HEK293 (cell line): Measurements from ENCODE around the gene SLC38A8.

Experiments
- CTCF ChIA-PET: fragments of 350-600 bp; formaldehyde crosslinking; extraction: SDS; loops from one replicate; lab custom pipeline; 2021; ENCODE audit warnings: antibody characterized with exemption; lab: Yijun Ruan, JAX
- POLR2A ChIA-PET: fragments of 300-600 bp; formaldehyde crosslinking; extraction: SDS; loops from one replicate; lab custom pipeline; 2020; ENCODE audit warnings: antibody characterized with exemption, inconsistent platforms; lab: Yijun Ruan, JAX
- H3K27ac ChIP-seq: fragments of 200-500 bp; sonication (Bioruptor generic); 2 replicates; pipeline ENCODE4 v1.5.1; 2014; ENCODE audit warnings: low read depth, low read length, control low read depth, inconsistent platforms; ENCODE audit errors: extremely low read depth
- H3K36me3 ChIP-seq, 2 experiments: fragments of 200-500 bp in 1 of 2; sonication (Bioruptor generic) in 1 of 2; 1 replicate in 1 of 2; 2 replicates in 1 of 2; pipeline ENCODE4 v1.5.1; 2014 to 2017; ENCODE audit warnings: inconsistent platforms in 2 of 2, low read length in 2 of 2; ENCODE audit not compliant: control insufficient read depth in 2 of 2, insufficient read depth in 1 of 2
- H3K4me1 ChIP-seq: fragments of 200-500 bp; sonication (Bioruptor generic); 2 replicates; pipeline ENCODE4 v1.5.1; 2014; ENCODE audit warnings: mild to moderate bottlenecking, low read length, inconsistent platforms; ENCODE audit not compliant: control insufficient read depth, insufficient read depth
- H3K4me3 ChIP-seq: 2 replicates; pipeline ENCODE4 v1.5.1; 2011; ENCODE audit warnings: low read depth, mild to moderate bottlenecking, control low read depth, low read length, moderate library complexity
- H3K9me3 ChIP-seq: fragments of 200-500 bp; sonication (Bioruptor generic); 2 replicates; pipeline ENCODE4 v1.5.1; 2014; ENCODE audit warnings: low read depth, low read length, inconsistent platforms; ENCODE audit not compliant: control insufficient read depth, insufficient read depth
- GLI4 ChIP-seq: fragments of 450-650 bp; formaldehyde crosslinking; IDR thresholded peaks from 2 replicates; pipeline ENCODE4 v1.5.1; 2016; ENCODE audit warnings: missing biosample characterization, missing genetic modification characterization
- HOXD13 ChIP-seq: sonication (generic); formaldehyde crosslinking; IDR thresholded peaks from 2 replicates; pipeline ENCODE4 v1.8.0; 2022; ENCODE audit warnings: missing genetic modification reagents, borderline replicate concordance
- MEIS1 ChIP-seq: sonication (generic); formaldehyde crosslinking; IDR thresholded peaks from 2 replicates; pipeline ENCODE4 v1.8.1; 2022; ENCODE audit warnings: missing genetic modification reagents, mild to moderate bottlenecking, borderline replicate concordance
- SETDB1 ChIP-seq: IDR thresholded peaks from one replicate; pipeline ENCODE4 v1.6.1; 2017; ENCODE audit warnings: mild to moderate bottlenecking, low read length, moderate library complexity, mixed read lengths; ENCODE audit not compliant: insufficient read length
- SP2 ChIP-seq: fragments of 450-650 bp; formaldehyde crosslinking; IDR thresholded peaks from 2 replicates; pipeline ENCODE4 v1.5.1; 2016; ENCODE audit warnings: missing biosample characterization, missing genetic modification characterization
- ZBTB1 ChIP-seq: fragments of 450-650 bp; formaldehyde crosslinking; IDR thresholded peaks from 2 replicates; pipeline ENCODE4 v1.5.1; 2016; ENCODE audit warnings: missing biosample characterization, missing genetic modification characterization
- ZNF211 ChIP-seq: fragments of 450-650 bp; formaldehyde crosslinking; IDR thresholded peaks from 2 replicates; pipeline ENCODE4 v1.5.1; 2016; ENCODE audit warnings: low read depth, missing biosample characterization, missing genetic modification characterization
- ZNF324 ChIP-seq: fragments of 450-650 bp; formaldehyde crosslinking; IDR thresholded peaks from 2 replicates; pipeline ENCODE4 v1.5.1; 2016; ENCODE audit warnings: missing biosample characterization, missing genetic modification characterization
- ZNF423 ChIP-seq: fragments of 450-650 bp; formaldehyde crosslinking; IDR thresholded peaks from 2 replicates; pipeline ENCODE4 v1.5.1; 2016; ENCODE audit warnings: missing biosample characterization, missing genetic modification characterization
- ZNF433 ChIP-seq: fragments of 450-650 bp; formaldehyde crosslinking; IDR thresholded peaks from 2 replicates; pipeline ENCODE4 v1.5.1; 2016; ENCODE audit warnings: missing biosample characterization, missing genetic modification characterization, low read depth
- ZNF701 ChIP-seq: fragments of 450-650 bp; formaldehyde crosslinking; IDR thresholded peaks from 2 replicates; pipeline ENCODE4 v1.5.1; 2016; ENCODE audit warnings: missing biosample characterization, missing genetic modification characterization
- TF ChIP-seq, protein P1 (sequence below): fragments of 450-650 bp; formaldehyde crosslinking; IDR thresholded peaks from 2 replicates; pipeline ENCODE4 v1.5.1; 2016; ENCODE audit warnings: missing biosample characterization, missing genetic modification characterization
- TF ChIP-seq, protein P2 (sequence below): fragments of 450-650 bp; formaldehyde crosslinking; IDR thresholded peaks from 2 replicates; pipeline ENCODE4 v1.5.1; 2016; ENCODE audit warnings: missing biosample characterization, missing genetic modification characterization
- TF ChIP-seq, protein P3 (sequence below): fragments of 450-650 bp; formaldehyde crosslinking; IDR thresholded peaks from 2 replicates; pipeline ENCODE4 v1.5.1; 2016; ENCODE audit warnings: missing biosample characterization, missing genetic modification characterization, low read depth
- TF ChIP-seq, protein P4 (sequence below): fragments of 450-650 bp; formaldehyde crosslinking; optimal IDR thresholded peaks from 2 replicates; pipeline ENCODE3; 2016; ENCODE audit warnings: missing biosample characterization, mild to moderate bottlenecking, missing genetic modification characterization
- TF ChIP-seq, protein P5 (sequence below): fragments of 450-650 bp; formaldehyde crosslinking; IDR thresholded peaks from 2 replicates; pipeline ENCODE4 v1.5.1; 2017; ENCODE audit warnings: missing biosample characterization, mild to moderate bottlenecking, missing genetic modification characterization, moderate library complexity

SLC38A8 gene

DNA sequence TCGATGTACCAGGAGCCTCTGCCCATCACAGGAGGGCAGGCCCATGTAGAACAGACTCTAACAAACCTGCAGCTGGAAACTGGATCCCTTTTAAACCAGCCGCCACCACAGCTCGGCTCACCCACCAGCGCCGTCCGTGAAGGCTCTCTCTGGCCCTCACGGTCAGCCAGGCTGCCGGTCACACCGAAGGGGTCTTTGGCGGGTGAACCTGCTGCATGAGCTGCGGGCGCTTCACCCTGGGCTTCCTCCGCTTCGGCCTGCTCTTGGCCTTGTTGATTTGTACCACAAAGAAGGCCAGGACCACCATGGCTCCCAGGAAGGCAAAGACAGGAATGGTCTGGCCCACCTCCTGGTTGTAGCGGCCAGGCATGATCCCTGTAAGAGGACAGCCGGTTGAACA is 11.7 kb upstream of the SLC38A8 start (continued):
- TF ChIP-seq, protein P1, sequence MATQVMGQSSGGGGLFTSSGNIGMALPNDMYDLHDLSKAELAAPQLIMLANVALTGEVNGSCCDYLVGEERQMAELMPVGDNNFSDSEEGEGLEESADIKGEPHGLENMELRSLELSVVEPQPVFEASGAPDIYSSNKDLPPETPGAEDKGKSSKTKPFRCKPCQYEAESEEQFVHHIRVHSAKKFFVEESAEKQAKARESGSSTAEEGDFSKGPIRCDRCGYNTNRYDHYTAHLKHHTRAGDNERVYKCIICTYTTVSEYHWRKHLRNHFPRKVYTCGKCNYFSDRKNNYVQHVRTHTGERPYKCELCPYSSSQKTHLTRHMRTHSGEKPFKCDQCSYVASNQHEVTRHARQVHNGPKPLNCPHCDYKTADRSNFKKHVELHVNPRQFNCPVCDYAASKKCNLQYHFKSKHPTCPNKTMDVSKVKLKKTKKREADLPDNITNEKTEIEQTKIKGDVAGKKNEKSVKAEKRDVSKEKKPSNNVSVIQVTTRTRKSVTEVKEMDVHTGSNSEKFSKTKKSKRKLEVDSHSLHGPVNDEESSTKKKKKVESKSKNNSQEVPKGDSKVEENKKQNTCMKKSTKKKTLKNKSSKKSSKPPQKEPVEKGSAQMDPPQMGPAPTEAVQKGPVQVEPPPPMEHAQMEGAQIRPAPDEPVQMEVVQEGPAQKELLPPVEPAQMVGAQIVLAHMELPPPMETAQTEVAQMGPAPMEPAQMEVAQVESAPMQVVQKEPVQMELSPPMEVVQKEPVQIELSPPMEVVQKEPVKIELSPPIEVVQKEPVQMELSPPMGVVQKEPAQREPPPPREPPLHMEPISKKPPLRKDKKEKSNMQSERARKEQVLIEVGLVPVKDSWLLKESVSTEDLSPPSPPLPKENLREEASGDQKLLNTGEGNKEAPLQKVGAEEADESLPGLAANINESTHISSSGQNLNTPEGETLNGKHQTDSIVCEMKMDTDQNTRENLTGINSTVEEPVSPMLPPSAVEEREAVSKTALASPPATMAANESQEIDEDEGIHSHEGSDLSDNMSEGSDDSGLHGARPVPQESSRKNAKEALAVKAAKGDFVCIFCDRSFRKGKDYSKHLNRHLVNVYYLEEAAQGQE = no peak
- TF ChIP-seq GLI4 (tag by site-specific recombination) (no peak), ZBTB1 (tag by site-specific recombination) (no peak), ZNF433 (tag by site-specific recombination) (no peak), ZNF701 (tag by site-specific recombination) (no peak), ZNF324 (no peak), SETDB1 (no peak), ZNF211 (tag by site-specific recombination) (no peak), SP2 (tag by site-specific recombination) (no peak)
- TF ChIP-seq, protein P2, sequence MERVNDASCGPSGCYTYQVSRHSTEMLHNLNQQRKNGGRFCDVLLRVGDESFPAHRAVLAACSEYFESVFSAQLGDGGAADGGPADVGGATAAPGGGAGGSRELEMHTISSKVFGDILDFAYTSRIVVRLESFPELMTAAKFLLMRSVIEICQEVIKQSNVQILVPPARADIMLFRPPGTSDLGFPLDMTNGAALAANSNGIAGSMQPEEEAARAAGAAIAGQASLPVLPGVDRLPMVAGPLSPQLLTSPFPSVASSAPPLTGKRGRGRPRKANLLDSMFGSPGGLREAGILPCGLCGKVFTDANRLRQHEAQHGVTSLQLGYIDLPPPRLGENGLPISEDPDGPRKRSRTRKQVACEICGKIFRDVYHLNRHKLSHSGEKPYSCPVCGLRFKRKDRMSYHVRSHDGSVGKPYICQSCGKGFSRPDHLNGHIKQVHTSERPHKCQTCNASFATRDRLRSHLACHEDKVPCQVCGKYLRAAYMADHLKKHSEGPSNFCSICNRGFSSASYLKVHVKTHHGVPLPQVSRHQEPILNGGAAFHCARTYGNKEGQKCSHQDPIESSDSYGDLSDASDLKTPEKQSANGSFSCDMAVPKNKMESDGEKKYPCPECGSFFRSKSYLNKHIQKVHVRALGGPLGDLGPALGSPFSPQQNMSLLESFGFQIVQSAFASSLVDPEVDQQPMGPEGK (tag by site-specific recombination) = no peak
- TF ChIP-seq, protein P3, sequence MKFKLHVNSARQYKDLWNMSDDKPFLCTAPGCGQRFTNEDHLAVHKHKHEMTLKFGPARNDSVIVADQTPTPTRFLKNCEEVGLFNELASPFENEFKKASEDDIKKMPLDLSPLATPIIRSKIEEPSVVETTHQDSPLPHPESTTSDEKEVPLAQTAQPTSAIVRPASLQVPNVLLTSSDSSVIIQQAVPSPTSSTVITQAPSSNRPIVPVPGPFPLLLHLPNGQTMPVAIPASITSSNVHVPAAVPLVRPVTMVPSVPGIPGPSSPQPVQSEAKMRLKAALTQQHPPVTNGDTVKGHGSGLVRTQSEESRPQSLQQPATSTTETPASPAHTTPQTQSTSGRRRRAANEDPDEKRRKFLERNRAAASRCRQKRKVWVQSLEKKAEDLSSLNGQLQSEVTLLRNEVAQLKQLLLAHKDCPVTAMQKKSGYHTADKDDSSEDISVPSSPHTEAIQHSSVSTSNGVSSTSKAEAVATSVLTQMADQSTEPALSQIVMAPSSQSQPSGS (tag by site-specific recombination) = no peak
- TF ChIP-seq, protein P4, sequence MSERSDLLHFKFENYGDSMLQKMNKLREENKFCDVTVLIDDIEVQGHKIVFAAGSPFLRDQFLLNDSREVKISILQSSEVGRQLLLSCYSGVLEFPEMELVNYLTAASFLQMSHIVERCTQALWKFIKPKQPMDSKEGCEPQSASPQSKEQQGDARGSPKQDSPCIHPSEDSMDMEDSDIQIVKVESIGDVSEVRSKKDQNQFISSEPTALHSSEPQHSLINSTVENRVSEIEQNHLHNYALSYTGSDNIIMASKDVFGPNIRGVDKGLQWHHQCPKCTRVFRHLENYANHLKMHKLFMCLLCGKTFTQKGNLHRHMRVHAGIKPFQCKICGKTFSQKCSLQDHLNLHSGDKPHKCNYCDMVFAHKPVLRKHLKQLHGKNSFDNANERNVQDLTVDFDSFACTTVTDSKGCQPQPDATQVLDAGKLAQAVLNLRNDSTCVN (tag by site-specific recombination) = no peak

DNA sequence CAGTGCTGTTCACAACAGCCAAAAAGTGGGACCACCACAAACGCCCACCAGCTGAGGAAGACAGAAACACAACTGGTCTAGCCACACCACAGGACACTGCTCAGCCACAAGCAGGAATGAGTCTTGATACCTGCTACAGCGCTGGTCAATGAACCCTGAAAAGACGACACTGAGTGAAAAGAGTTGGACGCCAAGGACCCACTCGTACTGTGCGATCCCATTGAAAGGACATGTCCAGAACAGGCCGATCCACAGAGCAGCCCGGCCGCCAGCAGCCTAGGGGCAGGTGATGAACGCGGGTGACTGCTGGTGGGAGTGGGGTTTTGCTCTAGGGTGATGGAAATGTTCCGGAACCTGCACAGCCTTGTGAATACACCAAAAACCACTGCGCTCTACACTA is 10.6 kb upstream of the SLC38A8 start:
- POLR2A ChIA-PET = no interaction called here
- H3K27ac ChIP-seq = no peak overlapping the region
- peaks cover 0 to 81% of the 10 kb centered on the region in 2 experiments; a peak in 1 of 3 replicates for H3K36me3 ChIP-seq
- H3K4me3 ChIP-seq = no peak overlapping the region
- CTCF ChIA-PET = interaction anchor here (1.0 to 1.9 kb wide), 2 partner anchors 12 to 99 kb away, joined by 3 to 13 read pairs; no protein-coding TSS in a partner anchor
- TF ChIP-seq ZNF423 = no peak
- no peak for TF ChIP-seq HOXD13
- TF ChIP-seq MEIS1 (CRISPR knock-in tag) = no peak
- TF ChIP-seq, protein P5, sequence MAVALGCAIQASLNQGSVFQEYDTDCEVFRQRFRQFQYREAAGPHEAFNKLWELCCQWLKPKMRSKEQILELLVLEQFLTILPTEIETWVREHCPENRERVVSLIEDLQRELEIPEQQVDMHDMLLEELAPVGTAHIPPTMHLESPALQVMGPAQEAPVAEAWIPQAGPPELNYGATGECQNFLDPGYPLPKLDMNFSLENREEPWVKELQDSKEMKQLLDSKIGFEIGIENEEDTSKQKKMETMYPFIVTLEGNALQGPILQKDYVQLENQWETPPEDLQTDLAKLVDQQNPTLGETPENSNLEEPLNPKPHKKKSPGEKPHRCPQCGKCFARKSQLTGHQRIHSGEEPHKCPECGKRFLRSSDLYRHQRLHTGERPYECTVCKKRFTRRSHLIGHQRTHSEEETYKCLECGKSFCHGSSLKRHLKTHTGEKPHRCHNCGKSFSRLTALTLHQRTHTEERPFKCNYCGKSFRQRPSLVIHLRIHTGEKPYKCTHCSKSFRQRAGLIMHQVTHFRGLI (tag by site-specific recombination) = no peak
- TF ChIP-seq, all 188 proteins: peak for 0
- Histone ChIP-seq H3K4me1 (no peaks in the 10 kb centered on the region), H3K9me3 (no peaks in the 10 kb centered on the region)
